ENCODE results near the gene RCN1.

RCN1 gene

GRCh38 chr11:32152216-32152615, 61.3 kb downstream of the RCN1 start:
- no peak for DNase-seq

- DNase-seq = no peak
Observed at GRCh38 chr11:32152821-32153220, 61.9 kb downstream of the RCN1 start.

DNA sequence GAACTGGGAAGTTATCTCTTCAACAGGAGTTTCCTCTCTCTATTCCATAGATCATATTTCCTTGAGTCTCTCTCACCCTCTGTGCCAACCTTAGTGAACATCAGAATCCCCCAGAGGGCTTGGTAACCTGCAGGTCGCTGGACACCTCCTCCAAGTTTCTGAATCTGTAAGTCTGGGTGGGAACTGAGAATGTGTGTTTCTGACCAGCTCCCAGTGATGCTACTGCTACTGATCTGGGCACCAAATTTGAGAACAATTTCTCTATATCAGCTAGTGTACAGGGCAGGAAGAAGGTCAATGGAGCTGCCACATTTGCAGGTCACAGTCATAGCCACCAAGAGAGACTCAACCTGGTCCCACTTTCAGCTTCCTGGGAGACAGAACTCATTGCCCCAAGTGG, 62.9 kb downstream of the RCN1 start:
- no peak for DNase-seq

DNA sequence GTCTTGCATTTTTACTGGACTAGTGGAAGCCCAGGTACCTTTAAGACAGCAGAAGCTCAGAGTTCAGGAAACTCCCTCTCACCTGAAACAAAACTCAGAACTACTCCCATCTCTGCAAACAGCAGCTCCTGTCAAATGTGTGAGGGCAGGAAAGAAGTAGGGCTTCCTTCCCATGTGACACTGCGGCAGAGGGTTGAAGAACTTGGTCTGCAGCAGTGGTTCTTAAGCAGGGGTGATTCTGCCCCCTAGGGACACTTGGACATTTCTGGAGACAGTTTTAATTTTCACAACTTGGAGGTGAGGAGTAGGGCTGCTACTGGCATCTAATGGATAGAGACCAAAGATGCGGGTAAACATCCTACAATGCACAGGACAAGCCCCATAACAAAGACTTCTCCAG, 63.4 kb downstream of the RCN1 start:
- DNase-seq = no peak
